HG03442 (cell line): ENCODE measurements around the gene GRB10.

Source experiments
- ATAC-seq: cut with Tn5 transposase; IDR thresholded peaks from one replicate; pipeline ENCODE4 v1.9.1; 2021; ENCODE audit warnings: mild to moderate bottlenecking, moderate library complexity; ENCODE audit not compliant: unreplicated experiment

GRB10 gene

DNA sequence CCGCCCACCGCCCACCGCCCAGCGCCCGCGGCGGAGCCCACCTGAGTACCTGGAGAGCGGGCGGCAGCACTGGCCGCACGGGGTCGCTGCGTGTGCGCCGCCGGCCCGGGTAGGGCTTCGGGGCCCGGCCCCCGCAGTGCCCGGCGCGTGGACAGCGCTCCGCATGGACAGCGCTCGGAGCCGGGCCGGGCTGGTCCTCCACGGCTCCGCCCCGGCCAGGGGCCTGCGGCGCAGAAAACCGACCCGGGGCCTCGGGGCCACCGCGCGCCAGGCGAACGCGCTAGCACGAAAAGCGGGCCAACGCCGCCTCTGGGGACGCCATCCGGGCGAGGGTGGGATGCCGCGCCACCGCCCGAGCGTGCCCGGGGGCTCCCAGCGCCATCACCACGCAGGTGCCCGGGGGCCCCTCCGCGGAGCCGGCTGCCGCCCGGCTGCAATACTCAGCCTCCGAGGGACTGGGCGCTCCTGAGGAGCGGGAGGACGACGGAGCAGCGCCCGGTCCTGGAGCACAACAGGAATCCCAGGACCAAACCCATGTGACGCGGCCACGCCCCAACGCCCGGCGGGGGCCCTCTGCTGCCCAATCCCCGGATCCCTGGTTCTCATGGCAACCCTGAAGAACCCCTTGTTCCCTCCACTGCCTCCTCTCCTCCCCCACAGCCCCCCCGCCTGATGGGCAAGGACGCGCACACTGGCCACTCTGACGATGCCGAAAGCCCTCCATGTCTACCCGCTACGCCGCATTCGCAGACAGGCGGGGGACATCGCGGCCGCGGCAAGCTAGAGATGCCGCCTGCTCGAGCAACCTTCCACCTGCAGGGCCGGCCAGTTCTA lies at the start of gene GRB10:
Gene GRB10, minus strand, starts transcription at position 522 of the 834 bp plus-strand sequence. CDS start 50,574 bp downstream, outside the sequence.
- no peak for ATAC-seq

DNA sequence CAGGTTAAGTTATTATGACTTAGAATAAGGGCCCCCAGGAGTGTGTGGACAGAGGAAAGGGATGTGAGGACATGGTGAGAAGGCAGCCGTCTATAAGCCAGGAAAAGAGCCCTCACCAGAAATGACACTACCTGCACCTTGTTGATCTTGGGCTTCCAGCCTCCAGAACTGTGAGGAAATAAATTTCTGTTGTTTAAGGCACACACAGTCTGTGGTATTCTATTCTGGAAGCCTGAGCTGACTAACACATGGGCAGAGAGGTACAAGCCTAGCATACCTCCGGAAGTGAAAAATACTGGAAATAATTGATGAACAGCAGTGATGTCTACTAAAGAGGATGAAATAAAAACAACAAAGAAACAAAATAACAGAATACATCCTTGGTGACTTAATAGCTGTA lies 46.1 kb upstream of the GRB10 start:
- no peak for ATAC-seq

DNA sequence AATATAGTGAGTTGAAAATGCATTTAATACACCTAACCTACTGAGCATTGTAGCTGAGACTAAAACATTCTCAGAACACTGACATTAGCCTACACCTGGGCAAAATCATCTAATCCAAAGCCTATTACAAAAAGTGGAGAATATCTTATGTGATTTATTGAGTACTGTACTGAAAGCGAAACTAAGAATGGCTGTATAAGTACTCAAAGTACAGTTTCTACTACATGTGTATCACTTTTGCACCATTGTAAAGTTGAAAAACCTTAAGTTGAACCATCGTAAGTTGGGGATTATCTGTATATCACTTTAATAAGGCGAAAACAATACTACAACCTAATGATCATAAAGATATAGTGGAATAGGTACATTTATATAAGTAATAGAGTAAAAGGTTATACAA lies 45.4 kb upstream of the GRB10 start:
- ATAC-seq = no peak

DNA sequence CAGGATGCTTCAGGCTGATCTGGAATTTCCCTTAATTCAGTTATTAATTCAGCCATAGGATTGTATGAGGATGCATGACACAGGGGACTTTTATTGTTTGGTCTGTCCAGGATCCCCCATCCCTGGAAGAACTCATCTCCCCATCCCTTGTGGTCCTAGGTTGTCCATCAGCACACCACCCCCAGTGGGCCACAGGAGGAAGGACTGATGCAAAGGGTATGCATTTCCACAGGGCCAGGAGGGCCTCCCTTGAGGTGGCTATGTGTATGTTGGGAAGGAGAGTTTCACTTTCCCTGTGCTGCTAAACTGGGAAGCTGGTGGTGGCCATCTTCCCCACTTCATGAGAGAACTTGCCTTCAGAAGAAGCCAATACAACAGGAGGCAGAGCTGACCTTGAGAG lies 44.6 kb upstream of the GRB10 start:
- ATAC-seq = no peak

DNA sequence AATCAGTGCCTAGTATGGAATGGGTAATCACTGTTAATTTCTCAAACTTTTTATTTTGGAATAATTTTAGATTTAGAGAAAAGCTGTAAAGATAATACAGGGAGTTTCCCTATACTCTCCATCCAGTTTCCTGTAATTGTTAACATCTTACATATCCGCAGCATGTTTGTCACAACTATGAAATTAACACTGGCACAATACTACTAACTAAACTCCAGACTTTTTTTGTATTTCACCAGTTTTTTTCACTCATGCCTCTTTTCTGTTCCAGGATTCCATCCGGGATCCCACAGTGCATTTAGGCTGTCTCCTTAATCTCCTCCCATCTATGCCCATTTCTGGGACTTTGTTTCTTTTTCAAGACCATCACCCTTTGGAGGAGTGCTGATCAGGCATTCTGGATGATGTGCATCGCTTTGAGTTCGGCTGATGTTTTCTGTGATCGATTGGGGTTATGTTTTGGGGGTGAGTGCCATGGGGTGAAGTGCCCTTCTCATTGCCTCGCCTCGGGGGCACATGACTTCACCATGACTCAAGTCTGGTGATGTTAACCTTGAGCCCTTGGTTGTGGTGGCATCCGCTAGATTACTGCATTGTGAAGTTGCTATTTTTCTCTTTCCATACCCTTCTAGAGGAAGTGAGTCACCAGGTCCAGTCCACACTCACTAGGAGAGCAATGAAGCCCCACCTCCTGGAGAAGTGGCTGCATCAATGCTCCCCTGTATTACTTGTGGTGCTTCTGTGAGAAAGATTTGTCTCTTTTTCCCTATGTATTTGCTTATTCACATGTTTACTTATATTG lies 43.9 kb upstream of the GRB10 start:
- ATAC-seq = no peak

DNA sequence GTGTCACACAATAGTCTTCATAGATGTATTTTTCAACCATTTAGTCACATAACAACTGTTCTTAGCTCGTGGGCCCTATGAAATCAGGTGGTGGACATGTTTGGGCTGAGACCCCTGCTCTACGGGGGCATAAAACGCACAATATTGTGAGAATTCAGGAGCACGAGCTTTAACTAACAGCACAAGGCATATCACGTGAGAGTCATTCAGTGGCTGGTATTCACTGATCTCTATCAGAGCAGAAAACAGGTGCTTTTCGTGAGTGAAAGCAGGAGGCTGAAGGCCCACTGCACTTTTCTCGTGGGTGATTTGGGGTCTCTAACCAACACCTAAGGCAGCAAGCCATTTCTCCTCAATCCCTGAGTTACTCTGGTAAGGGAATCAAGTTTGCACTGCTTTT lies 42.8 kb upstream of the GRB10 start:
- no peak for ATAC-seq

DNA sequence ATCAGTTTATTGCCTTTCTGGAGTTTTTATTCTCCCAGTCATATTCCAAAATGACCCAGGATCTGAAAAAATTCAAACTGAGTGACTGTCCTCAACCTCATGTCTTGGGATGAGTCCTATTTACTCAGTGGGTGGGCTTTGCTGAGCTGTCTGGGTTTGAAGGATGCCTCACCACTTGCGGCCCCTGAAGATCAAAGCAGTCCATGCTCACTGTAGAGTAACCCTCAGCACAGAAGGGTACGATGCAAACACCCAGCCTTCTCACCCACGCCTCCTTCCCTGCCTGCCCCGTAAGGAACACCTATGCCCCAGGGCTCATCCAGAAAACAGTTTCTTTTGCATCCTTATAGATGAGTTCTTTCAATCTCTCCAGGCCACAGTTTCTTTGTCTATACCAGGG lies 42.2 kb upstream of the GRB10 start:
- no peak for ATAC-seq

DNA sequence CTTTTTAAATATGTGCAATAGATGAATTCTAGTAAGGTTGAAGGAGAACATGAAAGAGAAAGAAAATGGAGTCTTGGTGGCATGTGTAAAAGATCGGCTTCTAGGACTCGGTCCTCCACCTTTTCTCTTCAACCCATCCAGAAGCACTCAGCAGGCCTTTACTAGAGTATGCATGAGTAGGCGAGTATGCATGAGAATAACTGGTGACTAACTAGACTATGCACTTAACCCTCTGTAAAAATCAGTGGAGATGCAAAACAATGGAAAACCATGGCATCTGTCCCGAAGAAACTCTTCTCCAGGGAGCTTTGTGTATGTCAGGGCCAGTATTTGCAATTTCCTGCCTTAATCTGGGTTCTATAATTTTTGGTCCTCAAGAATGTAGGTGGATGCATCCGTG lies 40.0 kb upstream of the GRB10 start:
- ATAC-seq = no peak

DNA sequence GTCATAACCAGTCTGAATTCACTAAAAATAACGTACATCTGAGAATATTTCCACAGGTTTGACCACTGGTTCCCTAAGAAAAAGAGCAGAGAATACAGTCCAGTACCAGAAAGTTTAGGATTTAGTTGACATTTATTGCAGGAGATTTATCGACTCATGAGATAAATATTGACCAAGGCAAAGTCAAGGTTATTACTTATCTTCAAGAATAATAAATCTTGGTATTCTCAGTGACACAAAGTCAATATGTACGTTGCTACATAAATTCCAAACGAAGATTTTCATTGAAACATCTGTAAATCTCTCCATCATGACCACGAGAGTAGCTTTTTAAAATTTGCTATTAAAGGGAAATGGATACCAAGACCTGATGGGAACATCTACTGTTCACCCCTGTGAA lies 39.4 kb upstream of the GRB10 start:
- ATAC-seq = no peak

DNA sequence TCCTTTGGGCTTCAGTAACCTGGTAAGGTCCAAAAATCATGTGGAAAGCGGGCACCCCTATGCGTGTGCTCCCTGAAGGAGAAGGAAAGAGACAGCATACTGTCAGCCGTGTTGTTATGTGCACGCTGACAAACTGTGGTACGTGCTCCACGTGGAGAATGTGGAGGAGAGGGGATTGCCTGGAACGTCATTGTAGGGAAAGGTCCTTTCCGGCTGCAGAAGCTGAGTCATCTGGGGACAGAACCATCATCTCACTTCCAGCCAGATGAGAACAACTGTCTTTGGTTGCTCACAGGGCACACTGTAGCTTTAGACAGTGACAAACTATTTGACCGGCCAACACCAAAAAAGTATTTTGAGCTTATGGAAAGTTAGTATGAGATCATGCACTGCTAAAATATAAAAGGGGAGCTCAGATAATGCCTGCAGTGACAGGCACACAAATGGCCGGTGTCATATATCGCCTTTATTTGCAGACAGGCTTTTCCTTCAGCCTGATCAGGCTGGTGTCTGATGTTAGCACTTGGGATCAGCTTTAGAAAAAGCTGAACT lies 38.8 kb upstream of the GRB10 start:
- ATAC-seq = no peak

DNA sequence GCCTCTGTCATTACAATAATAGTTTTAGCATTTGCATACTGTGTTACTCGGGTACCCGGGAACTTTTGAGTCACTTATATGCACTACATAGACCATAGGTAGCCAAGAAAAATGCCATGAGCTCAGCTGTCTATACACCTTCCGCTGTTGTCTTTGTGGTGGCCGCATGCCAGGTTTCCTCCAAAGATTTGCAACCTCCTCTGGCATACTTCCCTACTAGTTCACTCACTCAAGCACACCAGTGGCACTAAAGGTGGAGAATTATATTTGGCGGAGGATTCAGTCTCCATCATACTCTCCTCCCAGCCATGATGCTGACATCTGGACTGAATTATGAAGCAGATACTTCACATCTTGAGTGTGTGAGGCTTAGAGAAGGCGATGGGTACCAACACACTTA lies 35.6 kb upstream of the GRB10 start:
- ATAC-seq = no peak

DNA sequence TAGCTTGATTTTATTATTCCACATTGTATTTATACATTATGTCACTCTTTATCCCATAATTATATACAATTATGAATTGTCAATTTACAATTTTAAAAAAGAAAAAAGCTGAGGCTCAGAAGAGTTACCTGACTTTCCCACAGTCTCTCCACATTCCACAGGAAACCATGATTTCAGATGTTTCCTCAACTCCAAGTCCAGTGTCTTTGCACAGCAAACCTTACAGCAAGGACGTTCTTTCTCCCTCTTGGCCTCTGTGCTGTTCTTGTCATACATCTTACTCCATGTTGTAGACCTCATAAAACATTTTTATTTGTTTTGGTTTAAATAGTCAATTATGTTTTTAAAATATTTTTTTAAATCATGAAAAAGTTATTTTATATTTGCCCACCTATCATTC lies 34.9 kb upstream of the GRB10 start:
- no peak for ATAC-seq

DNA sequence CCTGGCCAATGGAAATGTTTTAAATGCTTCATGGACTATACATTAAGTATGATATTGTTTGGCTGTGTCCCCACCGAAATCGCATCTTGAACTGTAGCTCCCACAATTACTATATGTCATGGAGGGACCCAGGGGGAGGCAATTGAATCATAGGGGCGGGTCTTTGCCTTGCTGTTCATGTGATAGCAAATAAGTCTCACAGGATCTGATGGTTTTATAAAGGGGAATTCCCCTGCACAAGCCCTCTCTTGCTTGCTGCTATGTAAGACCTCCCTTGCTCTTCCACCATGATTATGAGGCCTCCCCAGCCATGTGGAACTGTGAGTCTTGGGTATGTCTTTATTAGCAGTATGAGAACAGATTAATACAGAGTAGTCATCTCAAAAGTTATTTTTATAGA lies 32.4 kb upstream of the GRB10 start:
- no peak for ATAC-seq

DNA sequence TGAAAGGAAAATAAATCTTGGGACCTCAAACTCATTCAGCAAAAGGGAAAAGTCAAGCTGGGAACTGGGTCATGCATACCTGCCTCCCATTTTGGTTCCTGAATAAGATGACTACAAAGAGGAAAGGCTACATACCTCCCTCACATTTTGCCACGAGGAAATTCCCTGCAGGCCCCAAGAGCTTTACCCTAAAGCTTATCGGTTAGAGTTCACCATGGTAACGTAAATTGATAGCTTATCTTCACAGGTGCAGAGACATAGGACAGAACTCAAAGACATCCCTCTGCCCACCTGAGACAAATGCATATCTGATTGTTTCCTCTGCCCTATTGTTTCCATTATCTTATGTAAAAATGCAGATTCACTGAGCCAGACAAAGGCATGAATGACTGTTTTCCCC lies 31.5 kb upstream of the GRB10 start:
- no peak for ATAC-seq

DNA sequence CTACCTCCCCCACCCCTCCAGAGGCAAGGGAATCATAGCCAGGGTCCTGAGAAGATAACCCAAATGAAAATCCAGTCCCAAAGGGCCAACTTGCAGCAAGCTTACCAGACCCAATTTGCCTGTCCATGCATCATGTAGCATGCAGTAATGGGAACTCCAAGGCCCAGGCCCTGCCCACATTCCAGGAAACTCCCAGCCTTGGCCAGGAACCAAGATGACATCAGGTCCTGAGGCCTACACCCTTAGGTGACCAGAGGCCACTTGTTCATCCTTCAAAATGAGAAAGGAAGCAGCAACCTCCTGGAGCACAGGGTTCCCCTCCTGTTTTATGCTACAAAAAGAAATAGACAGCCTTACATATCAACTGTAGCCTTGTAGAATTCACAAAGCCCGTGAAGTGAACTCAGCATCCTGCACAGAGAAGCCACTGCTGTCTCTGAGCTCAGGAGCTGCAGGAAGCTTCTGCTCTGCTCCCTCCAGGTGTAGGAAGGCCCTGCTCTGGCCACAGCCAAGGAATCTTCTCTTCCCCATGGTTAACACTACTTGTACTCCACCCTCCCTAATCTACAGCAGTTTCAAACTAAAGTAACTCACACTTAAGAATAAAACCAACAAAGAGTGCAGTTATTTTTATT lies 30.3 kb upstream of the GRB10 start:
- no peak for ATAC-seq

DNA sequence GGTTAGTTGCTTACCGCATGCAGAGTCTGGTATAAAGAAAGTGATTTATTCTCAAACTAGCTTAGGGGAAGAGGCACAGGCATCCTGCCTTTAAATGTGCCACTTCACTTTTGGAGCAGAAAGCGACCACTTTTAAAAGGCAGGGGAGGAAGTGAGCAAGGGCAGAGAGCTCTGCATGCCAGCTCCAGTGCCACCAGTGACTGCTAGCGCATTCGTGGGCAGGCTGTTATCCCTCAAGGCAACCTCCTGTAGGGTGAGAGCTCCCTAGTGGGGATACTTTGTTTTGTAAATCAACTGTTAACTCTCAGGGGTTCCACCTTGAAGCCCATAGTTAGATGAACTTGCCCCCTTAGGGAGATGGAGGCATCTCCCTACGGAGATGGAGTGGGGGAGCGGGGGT lies 29.4 kb upstream of the GRB10 start:
- ATAC-seq = no peak

DNA sequence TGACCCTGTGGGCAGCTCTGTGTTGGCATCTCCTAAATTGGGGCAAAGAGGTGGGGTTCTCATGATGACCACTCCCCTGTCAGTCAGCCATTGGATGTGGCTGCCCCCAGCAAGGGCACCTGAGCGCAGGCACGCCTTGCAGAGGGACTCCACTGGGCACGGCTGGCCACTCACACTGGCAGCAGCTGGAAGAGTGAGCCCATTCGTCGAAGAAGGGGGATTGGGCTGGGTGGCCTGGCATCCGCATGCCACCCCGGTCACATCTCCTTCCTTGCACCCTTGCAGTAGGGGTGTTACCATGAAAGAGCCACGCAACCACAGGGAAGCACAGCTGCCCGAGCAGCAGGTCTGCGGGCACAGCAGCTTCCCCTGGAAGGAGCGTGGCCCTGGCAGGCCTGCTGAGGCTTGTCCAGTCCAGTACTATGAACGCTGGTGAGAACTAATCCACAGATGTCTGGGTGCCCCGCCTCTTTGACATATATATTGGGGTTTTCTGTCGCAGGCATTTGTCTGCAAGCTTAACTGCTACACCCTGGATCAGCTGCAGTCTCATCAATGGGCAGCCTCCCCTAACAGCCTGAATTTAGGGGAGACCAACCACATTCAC lies 25.7 kb upstream of the GRB10 start:
- no peak for ATAC-seq

DNA sequence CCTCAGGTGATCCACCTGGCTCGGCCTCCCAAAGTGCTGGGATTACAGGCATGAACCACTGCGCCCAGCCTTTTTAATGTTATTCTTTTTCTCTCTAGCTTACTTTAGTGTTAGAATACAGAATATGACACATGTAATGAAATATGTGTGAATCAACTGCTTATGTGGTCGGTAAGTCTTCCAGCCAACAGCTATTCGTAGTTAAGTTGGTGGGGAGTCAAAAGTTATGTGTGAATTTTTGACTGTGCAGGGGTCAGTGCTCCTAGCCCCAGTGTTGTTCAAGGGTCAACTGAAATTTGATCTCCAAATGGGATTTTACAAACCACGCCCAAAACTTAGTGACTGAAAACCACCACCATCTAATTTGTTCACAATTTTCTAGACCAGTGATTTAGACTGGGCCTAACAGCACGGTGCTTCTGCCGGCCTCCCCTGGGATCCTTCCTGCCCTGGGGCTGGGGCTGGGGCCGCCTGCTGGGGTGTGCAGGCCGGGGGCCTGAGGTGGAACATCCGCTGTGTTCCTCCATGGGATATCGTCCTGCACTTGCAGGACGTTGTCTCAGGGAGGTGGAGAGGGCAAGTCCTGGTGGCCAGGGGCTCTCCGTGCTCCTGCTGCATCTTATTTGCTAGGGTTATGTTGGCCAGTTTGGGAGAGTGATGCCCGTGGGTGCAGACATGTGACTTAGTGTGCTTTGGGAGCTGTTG lies 24.5 kb upstream of the GRB10 start:
- ATAC-seq = no peak

DNA sequence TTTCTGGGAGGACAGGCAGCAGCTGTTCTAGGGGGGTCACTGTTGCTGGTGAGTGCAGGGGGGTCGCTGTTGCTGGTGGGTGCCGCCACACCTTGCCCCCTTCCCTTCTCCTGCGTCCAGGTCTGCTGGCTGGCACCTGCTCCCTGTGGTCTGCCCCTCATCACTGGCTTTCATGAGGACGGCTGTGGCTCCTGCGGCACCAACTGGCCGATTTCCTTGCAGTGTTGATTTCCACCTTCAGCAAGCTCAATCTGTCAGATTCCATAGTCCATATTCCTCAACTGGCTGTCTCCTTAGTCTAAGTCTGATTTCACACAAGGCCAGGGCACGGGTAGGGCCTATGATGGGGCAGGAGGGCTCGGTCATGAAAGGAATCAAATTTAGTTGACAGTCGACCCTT lies 23.4 kb upstream of the GRB10 start:
- ATAC-seq = no peak

DNA sequence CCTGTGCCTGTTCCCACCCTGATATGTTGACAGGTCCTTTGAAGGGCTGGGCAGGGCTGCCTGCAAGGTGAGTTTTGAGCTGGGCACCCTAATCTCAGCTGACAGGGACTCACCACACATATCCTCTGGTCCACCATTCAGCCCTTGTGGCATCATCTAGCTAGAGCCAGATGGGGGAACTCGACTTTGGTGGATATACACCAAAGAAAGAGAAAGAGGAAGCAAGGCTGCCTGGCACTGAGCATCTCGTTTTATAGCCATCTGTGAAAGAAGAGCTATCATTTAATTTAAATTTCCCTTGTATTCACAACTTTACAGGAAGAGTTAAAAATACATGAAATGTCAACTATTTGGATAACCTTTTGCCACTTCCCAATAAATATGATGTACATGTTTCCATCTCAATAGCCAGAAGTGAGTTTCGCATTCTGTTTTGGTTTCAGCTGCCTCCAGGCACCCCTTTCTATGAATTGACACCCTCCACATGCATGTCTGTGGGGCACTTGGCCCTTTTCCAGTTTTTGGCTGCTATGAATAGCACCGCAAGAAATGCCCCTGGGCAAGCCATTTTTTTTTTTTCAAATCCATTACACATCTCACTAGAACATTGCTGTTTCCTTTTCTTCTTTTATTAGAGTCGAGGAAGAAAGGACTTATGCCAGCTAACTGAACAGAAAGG lies 22.9 kb upstream of the GRB10 start:
- ATAC-seq = no peak
